GM19043 (cell line): ENCODE measurements around the gene SLC25A29.

Source experiments
- ATAC-seq: cut with Tn5 transposase; IDR thresholded peaks from one replicate; pipeline ENCODE4 v1.9.1; 2021; ENCODE audit warnings: low read depth; ENCODE audit not compliant: unreplicated experiment

The SLC25A29 gene

DNA sequence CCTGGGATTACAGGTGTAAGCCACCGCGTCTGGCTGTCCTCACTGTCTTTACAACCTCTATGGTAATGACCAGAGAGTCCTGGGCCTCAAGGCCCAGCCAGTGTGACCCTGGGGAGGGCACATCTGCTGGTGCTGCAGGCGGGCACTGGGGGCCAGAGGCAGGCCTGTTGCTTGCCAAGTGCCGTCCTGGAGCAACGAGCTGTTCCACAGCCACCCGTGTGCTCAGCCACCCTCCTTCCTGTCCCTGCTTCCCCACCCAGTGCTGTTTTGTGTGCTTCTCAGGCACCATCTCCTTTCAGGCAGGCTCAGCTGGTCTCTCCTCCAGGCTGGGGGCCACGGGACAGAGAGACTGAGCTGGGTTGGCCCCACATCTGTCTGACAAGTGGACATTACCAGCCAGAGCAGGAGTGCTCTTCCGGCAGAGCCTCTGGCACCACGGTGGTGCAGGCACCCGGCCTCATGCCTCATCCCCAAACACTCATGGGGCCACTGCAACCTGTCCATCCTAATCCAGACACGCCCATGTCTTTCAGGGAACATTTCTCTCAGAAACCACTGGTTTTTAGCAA is 25.9 kb upstream of the SLC25A29 start:
- ATAC-seq, result no peak

DNA sequence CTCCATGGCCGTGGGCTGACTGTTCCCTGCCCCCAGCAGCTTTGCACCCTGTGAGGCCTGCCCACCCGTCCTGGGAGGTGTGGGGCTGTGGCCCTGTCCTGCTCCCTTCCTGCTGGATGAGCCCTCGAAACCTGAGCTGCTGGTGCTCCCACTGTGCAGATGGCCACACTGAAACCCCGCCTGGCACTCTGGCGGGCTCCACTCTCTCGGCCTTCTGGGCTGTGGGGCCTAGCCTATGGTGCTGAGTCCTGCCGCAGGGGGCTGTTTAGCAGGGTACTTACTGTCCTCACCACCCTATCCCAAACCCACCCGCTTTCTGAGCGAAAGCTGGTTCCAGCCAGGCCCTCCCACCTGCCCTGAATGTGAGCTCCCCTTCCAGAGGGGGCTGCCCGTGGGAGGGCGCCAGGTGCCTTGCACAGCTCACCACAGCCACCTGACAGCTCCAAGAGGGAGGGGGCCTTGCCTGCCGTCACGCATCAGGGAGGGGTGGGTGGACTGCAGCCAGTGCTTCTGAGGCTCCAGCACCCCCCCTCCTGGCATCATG is 24.2 kb upstream of the SLC25A29 start:
- ATAC-seq, result no peak

DNA sequence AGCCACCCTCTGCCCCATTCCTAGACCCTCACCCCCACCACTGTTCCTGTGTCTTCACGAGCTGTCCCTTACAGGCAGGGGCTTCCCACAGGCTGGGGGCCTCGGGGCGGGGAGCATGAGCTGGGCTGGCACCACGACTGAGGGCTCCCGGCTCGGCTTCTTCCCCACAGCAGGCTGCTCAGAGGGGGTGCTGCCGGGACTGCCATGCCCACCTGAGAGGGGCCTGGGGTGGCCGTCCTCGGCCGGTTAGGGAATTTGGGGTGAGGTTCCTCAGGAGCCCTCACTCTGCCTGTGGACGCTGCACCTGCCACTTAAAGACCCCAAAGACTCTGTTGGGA is 23.7 kb upstream of the SLC25A29 start:
- ATAC-seq, result no peak

DNA sequence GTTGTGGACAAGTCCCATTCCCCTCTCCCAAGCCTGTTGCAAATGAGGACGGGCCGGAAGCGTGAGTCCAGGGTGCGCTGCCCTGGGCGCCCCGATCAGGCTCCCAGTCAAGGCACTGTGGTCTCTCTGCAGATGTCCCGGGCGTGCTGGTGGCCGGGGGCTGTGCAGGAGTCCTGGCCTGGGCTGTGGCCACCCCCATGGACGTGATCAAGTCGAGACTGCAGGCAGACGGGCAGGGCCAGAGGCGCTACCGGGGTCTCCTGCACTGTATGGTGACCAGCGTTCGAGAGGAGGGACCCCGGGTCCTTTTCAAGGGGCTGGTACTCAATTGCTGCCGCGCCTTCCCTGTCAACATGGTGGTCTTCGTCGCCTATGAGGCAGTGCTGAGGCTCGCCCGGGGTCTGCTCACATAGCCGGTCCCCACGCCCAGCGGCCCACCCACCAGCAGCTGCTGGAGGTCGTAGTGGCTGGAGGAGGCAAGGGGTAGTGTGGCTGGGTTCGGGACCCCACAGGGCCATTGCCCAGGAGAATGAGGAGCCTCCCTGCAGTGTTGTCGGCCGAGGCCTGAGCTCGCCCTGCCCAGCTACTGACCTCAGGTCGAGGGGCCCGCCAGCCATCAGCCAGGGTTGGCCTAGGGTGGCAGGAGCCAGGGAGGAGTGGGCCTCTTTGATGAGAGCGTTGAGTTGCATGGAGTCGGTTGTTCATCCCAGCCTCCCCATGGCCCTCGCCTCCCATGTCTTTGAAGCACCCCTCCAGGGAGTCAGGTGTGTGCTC is 23.2 kb upstream of the SLC25A29 start:
- ATAC-seq, result no peak

DNA sequence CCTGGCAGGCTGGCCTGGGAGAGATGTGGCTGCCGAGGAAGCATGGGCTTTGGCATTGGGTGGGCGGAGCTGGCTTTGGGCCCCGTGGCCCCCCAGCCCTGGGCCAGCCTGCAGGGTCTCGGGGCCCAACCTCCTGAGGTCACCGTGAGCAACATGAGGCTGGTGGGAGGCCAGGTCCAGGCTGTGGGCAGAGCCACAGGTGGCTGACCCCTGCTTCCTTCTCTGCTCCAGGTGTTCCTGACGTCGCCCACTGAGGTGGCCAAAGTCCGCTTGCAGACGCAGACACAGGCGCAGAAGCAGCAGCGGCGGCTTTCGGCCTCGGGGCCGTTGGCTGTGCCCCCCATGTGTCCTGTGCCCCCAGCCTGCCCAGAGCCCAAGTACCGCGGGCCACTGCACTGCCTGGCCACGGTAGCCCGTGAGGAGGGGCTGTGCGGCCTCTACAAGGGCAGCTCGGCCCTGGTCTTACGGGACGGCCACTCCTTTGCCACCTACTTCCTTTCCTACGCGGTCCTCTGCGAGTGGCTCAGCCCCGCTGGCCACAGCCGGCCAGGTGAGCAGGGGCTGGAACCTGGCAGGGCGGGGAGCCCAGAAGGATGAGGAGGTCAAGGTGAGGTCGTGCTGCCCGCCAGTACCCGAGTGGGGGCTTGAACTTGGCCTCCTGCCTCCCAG is 22.4 kb upstream of the SLC25A29 start:
- ATAC-seq, result no peak

DNA sequence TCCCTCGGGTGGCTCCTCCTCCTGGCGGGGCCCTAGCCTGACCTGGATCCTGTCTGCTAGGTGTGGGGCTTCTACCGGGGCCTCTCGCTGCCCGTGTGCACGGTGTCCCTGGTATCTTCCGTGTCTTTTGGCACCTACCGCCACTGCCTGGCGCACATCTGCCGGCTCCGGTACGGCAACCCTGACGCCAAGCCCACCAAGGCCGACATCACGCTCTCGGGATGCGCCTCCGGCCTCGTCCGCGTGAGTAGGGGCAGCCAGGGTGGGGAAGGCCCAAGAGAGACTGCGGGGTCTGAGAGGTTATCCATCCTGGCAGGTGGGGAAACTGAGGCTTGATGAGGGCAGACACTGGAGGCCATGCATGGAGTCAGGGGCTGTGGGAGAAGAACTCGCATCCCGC is 20.9 kb upstream of the SLC25A29 start:
- ATAC-seq, result no peak

DNA sequence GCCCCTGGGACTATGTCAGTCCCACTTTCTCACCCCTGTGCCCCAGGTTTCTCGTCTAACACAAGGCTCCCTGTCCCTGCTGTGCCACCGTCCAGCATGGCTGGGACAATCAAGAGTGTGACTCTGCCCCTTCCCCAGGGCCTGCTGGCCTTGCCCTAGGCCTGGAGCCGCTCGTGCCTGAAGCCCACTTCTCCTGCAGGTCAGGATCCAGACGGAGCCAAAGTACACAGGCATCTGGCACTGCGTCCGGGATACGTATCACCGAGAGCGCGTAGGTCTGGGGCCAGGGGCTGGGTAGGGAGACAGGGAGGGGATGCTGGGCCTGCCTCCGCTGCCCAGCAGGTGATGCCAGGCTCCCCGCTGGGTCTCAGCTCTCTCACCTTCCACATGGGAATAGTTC is 19.7 kb upstream of the SLC25A29 start:
- ATAC-seq, result no peak

DNA sequence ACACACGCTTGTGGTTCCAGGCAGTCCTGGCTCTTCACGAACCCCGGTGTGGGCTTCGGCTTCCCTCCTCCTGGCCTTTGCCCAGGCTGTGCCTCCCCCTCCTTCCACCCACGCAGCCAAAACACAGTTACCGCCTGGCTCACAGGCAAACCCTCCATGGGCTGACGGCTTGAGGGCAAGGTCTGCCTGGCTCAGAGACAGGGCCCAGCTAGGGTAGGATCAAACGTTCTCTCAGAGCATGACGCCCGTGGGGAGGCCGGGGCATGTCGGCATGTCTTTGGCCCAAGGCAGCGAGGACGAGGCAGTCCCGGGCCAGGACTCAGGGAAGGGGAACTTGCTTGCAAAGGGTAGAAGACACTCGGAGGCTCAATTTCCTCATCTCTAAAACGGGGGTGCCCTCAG is 19.0 kb upstream of the SLC25A29 start:
- ATAC-seq, result no peak

DNA sequence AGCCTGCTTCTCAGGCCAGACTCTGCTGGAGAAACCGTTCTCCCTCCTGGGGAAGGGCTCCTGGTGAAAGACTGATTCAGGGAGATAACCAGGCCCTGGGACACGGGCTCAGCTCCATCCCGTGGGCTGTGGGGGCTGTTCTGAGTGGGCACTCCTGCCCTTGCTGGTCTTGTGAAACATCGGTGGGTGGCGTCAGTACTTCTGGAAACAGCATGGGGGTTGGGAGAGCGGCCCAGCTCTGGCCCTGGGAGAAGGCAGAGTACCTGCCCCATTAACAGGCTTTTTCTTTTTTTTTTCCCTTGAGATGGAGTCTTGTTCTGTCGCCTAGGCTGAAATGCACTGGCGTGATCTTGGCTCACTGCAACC is 17.7 kb upstream of the SLC25A29 start:
- no peak for ATAC-seq

DNA sequence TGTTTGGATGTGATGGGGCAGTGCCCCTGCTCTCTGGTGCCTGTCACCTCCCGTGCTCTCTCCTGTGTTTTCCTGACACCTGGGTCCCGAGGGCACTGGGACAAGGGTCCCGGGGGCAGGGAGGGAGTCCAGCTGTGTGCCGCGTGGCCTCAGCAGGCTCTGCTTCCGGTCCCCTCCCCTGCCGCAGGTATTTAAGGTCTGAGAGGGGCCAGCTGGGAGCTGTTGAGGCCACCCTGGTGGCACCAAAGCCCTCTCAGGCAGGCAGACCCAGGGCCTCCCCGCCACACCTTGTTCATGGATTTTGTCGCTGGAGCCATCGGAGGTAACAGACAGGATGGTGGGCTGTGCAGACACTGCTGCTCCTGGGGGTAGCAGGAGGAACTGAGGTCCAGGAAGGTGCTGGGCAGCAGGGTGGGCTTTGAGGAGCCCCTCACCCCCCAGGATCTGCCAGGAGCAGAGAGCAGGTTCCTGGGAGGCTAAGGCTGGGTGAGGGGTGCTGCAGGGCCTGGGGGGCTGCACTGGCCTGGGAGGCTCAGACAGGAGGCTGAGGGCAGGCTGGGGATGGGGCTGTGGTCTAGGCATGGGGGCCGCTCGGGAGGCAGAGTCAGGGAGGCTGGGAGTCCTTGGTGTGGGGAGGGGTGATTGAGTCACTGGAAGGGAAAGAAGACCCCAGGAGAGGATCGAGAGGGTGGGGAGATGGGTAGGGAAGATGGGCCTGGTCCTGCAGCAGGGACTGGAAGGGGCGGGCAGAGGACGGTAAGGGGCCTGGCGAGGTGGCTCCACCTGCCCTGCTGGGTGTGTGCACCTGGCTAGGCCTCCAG is 17.1 kb upstream of the SLC25A29 start, which contains the start of gene SLC25A47:
SLC25A47 (plus strand) TSS at position 219 of the 821 bp plus-strand sequence; CDS start at position 295, 76 bp downstream.
- no peak for ATAC-seq

DNA sequence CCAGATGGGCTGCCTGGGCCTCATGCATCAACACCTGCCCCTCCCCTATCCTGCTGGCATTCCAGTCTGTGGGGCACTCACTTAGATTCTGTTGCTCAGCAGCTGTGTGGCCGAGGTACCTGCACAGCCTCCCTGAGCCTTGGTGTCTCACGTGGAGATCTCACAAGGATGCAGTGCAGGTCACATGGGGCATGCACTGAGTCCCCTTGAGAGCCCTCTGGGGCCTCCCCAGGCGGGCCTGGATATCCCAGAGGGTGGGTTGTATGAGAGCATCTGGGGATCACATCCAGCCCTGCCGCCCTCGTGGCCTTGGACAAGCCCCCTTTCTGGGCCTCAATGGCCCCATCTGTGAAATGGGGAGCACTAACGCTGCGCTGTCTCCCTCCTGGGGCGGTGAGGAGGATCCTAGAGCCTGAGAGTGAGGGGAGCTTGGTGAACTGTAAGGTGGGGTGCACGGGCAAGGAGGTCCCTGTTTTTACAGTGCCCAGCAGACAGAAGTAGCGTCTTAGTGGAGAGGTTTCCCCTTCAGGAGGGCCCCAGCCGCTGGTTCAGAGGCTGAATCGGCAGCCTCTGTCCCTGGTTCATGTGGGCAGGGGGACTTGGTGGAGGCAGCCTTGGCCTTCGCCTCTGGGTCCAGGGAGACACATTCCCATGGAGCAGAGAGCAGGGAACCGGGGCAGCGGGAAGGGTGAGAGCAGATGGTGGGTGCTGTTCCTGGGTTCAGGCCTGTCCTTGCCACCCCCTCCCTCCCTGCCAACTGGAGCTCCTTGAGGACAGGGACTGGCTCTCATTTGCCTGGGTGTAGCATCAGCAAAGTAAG is 16.1 kb upstream of the SLC25A29 start:
- no peak for ATAC-seq

DNA sequence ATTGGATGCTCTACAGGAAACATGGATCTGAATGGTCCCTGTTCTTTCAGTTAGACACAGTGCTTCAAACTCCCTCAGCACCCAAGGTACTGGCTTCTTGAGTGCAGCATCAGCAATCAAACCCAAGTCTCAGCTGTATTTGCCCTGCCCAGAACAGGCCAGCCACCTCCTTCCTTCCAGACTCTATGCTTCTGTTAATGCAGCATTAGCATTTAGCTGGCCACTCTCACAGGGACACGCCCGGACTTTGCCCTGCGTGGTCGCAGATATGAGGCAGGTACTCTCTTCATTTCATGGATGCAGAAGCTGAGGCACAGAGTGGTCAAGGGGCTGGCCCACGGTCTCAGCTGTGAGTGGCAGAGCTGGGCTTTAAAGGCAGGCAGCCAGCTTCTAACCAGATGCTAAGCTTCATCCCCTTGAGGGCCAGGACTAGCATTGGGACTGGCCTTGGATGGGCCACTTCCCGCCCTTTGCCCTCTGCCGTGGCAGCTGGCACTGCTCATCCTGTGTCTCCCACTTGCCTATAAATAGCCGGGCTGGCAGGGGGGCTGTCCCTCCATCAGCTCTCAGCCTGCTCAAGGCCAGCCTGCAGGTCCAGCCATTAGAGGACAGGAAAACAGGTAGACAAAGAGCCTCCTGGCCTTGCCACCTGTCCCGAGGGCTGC is 15.4 kb upstream of the SLC25A29 start:
- ATAC-seq, result no peak

DNA sequence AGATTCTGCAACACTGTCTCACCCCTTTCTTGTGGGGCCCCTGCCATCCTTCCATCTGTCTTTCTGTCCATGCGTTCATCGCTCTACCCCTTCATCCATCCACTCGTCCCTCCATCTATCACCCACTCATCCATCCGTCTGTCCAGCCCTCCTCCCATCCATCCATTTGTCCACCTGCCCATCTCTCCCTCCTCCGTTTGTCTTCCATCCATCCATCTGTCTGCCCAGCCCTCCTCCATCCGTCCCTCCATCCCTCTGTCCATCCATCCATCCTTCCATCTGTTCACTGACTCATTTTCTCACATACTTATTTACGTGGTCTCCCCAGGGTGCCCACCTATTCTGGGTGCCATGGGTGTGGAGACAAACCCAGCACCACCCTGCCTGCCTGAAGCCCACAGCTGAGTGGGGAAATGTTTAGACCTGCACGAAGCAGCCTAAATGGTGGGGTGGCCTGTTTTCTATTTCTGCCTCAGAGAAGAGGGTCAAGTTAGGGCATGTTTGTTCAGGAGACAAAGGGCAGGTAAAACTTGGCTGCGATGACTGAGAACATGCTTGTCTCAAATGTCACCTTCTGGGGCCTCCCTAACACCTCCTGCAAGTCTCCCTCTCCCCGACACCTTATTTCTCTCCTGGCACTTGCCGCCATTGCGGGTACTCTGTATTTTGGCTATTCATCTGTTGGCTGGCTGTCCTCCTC is 14.1 kb upstream of the SLC25A29 start:
- ATAC-seq, result no peak

DNA sequence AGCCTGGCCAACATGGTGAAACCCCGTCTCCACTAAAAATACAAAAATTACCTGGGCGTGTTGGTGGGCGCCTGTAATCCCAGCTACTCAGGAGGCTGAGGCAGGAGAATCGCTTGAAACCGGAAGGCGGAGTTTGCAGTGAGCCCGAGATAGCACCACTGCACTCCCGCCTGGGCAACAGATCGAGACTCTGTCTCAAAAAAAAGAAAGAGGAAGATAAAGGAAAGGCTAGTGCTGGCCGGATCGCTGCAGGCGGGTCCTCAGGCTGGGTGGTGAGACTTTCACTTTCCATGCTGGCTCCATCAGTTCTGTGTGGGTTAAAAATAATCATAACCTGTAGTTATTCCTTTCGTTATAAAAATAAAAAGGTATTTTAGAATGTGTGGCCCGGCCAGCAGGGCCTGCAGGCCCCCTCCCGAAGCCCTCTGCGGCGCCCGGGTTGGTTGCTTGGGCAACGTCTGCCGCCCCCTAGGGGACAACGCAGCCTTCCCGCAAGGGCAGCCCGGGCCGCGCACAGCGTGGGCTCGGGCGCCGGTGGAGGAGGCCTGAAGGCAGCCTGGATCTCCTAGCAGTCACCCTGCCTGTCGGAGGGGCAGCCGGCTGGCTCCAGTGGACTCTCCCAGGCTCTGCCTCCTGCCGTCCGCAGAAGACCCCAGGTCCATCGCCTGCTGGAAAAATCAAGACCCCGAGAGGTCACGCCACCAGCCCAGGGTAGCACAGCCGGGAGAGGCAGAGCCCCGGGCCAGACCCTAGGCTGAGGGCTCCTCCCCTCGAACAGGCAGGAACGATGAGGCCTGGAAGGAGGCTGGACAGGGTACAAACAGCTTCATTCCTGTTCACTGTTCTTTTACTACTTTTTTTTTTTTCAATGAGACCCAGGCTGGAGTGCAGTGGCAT is 11.9 kb upstream of the SLC25A29 start:
- peak; percentile 86 for ATAC-seq

DNA sequence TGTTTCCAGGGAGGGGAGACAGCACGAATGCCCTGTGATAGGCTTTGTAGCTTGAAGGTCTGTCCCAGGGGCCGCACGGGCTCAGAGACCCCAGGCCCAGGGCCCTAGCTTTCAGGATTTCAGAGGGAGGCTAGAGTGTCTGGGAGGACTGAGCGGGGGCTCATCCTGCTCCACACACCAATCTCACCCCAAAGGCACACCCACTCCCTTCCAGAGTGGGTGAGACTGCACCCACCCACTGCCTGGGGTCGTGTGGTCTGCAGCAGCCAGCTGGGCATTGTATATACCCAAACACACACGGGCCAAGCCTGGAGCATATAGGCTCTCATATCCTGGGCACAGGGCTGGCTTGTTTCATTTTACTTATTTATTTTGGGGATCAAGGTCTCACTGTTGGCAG is 11.1 kb upstream of the SLC25A29 start:
- no peak for ATAC-seq

DNA sequence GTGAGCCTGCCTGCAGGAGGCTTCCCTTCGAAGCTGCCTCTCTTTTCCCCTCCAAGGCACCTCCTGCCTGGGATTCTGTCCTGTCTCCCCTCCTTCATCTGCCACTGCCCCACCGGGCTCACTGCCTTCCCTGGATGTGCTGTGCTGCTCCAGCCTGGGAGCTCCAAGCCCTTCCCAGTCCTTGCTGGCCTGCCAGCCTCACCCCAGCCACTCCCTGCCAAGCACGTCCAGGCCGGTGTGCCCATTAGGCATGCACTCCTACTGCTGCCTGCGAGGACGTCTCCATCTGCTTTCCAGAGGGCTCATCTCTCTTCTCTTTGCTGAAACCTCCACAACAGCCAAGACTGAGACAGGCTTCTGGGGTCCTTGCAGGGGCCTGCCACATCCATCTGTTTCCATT is 8.5 kb upstream of the SLC25A29 start:
- no peak for ATAC-seq

DNA sequence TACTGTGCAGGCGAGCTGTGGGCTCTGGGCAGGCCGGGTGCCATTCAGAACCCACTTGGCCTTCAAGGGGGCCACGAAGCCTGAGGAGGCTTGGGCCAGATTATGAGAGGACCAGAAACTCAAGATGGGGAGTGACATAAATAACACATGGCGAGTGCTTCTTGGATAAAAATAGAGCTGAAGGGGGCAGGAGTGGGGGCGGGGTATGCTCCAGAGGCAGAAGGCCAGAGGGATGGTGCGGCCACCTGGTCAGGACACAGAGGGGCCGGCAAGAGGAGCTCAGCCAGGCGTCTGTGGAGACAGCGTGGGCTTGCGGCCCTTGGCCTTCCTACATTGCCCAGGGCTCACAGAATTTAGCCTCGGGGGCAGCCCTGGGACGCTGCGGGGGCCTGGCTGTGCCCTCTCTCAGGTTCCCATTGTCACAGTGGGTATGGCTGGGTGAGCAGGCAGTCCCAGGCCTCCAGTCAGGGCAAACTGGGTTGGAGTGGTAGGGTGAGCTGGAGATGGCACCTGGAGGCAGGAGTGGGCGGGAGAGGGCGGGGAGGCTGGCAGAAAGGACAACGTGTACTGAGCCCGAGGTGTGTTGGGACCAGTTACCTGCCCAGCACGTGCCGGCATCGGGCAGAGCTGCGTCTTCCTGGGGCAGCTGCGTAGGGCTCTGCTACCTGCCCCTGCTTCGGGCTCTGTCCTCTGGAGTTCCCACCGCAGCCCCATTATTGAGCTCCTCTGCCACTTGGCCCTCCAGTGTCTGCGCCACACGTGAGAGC is 7.4 kb upstream of the SLC25A29 start:
- ATAC-seq, result no peak
